Hepatocyte (in vitro differentiated cells): ENCODE data around the gene RABGAP1.

Experiments
- CTCF ChIP-seq: fragments of 200-600 bp; sonication (generic); IDR thresholded peaks from 2 replicates; pipeline ENCODE4 v1.5.1; 2016; ENCODE audit warnings: antibody characterized with exemption, mild to moderate bottlenecking; ENCODE audit not compliant: poor library complexity
- EZH2 ChIP-seq: fragments of 200-600 bp; sonication (generic); IDR thresholded peaks from 2 replicates; pipeline ENCODE4 v1.6.1; 2016; ENCODE audit warnings: antibody characterized with exemption, mild to moderate bottlenecking, borderline replicate concordance

DNA sequence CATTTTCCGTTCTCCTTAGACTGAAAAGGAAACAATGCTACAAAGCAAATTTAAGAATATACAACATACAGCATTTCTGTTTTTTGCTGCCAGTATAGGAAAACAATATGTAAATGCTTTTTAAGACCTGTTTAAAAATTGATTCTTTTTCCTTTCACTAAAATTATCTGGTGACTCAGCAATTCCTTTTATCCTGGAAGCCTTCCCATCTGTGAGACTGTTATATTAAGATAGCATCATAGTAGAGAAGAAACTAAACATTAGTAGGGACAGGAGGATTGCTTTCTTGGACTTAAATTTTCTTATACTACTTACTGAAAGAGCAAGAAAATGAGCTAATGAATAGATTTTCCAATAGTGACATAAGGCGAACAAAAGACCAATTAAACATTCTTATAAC, 62.6 kb downstream of the RABGAP1 start:
- TF ChIP-seq CTCF (no peak), EZH2 (no peak)
